ENCODE measurements around the gene BAIAP2. TPM values are rescaled to one million over a fixed set of nuclear protein-coding genes. Genes with fewer than 3 reads are reported as not detected.

Gene BAIAP2
- total and polyA plus RNA-seq, 2 donors (not counting 1 experiment from before 2014, with no cell fraction given) = 1.3 to 12.0 TPM

DNA sequence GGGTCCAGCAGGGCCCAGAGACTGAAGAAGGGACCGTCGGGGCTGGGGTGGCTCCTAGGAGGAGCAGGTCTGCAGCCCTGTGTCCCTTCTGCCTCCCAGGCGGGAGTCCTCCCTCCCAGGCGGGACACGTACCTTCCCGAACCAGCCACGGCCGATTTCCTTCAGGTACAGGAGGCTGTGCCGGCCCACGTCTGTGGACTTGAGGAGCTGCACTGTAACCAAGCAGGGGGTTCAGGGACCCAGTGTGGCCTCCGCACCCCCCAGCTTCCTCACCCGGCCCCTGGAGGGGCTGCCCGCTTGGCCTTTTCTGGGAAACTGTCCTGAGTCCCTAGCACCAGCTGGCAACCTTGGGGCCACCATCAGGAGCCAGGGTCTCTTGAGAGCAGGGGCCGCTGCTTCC is 93.4 kb downstream of the BAIAP2 start:
- H3K9me3 Mint-ChIP-seq (ENCODE audit: insufficient read depth) = no peaks in the 10 kb centered on the region
- no peak overlapping the region for H3K4me3 ChIP-seq (ENCODE audit: control extremely low read depth in 1 of 5, extremely low read depth in 1 of 5, insufficient read depth in 1 of 5, low read depth in 2 of 5, low read length in 4 of 5)
- no peaks in the 10 kb centered on the region for H3K9me3 ChIP-seq (ENCODE audit: control extremely low read depth in 1 of 3, control insufficient read depth in 2 of 3, insufficient read depth in 1 of 3, low read length in 2 of 3)
- CTCF ChIA-PET = no interaction called here
- H3K4me3 Mint-ChIP-seq = no peak overlapping the region
- intact Hi-C loops (cut with micrococcal nuclease) = no loop called here
- no peaks in the 10 kb centered on the region for H3K4me1 ChIP-seq (ENCODE audit: control insufficient read depth in 2 of 2, insufficient read depth in 2 of 2, low read length in 2 of 2)
- ATAC-seq (ENCODE audit: low read depth) (no peak), DNase-seq (no peak)
- no peak overlapping the region for H3K9ac ChIP-seq (ENCODE audit: low read length)
- TF ChIP-seq, protein P1, sequence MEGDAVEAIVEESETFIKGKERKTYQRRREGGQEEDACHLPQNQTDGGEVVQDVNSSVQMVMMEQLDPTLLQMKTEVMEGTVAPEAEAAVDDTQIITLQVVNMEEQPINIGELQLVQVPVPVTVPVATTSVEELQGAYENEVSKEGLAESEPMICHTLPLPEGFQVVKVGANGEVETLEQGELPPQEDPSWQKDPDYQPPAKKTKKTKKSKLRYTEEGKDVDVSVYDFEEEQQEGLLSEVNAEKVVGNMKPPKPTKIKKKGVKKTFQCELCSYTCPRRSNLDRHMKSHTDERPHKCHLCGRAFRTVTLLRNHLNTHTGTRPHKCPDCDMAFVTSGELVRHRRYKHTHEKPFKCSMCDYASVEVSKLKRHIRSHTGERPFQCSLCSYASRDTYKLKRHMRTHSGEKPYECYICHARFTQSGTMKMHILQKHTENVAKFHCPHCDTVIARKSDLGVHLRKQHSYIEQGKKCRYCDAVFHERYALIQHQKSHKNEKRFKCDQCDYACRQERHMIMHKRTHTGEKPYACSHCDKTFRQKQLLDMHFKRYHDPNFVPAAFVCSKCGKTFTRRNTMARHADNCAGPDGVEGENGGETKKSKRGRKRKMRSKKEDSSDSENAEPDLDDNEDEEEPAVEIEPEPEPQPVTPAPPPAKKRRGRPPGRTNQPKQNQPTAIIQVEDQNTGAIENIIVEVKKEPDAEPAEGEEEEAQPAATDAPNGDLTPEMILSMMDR (IDR thresholded peaks at IDR 0.05) = no peak
- TF ChIP-seq EZH2 (IDR thresholded peaks at IDR 0.05; ENCODE audit: borderline replicate concordance, insufficient read depth, low read depth, low read length, poor library complexity, severe bottlenecking) = no peak
- no peak overlapping the region for H3K27ac Mint-ChIP-seq
- no peaks in the 10 kb centered on the region for H4K20me1 ChIP-seq (ENCODE audit: control insufficient read depth, insufficient read depth, low read length, poor library complexity, severe bottlenecking)
- H2AFZ ChIP-seq (ENCODE audit: insufficient read depth, low read depth, low read length, poor library complexity, severe bottlenecking) = no peak overlapping the region
- no peaks in the 10 kb centered on the region for H3K27me3 ChIP-seq (replicated peaks in 1 of 4; ENCODE audit: control extremely low read depth in 1 of 4, control insufficient read depth in 3 of 4, insufficient read depth in 4 of 4, low read length in 3 of 4)
- POLR2A ChIA-PET = no interaction called here
- no peaks in the 10 kb centered on the region for H3K36me3 ChIP-seq (replicated peaks in 1 of 2; ENCODE audit: control extremely low read depth in 1 of 2, control insufficient read depth in 1 of 2, extremely low read depth in 1 of 2, insufficient read depth in 2 of 2, low read length in 1 of 2)
- H3K4me2 ChIP-seq (replicated peaks; ENCODE audit: low read depth, low read length, poor library complexity, severe bottlenecking) = no peak overlapping the region
- H3K27me3 Mint-ChIP-seq = no peaks in the 10 kb centered on the region
- no peaks in the 10 kb centered on the region for H3K79me2 ChIP-seq (ENCODE audit: control insufficient read depth, insufficient read depth, low read length)
- no peaks in the 10 kb centered on the region for H3K4me1 Mint-ChIP-seq
- 94% methylated on average over 14 of the region's 14 CpGs for WGBS (ENCODE audit: insufficient coverage)
- no peak overlapping the region for H3K27ac ChIP-seq (ENCODE audit: low read length in 2 of 2)

DNA sequence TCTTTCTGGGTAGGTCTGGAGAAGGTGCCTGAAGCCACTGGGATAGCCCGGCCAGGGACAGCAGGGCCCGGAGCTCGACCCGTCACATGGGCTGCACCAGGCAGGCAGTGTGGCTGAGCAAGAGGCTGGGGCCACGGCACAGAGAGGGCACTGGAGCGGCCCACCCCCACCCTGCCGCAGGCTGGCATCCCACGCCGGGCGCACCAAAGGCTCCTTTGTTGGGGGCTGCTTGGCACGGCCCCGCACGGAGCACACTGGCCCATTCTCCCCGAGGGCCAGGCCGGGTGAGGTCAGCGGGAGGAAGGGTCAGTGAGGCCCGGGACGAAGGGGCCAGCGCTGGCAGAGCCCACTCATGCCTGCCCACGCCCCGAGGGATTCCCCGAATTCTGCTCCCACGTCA is 93.8 kb downstream of the BAIAP2 start:
- Histone ChIP-seq H2AFZ (ENCODE audit: insufficient read depth, low read depth, low read length, poor library complexity, severe bottlenecking) (no peak overlapping the region), H3K4me1 (ENCODE audit: control insufficient read depth in 2 of 2, insufficient read depth in 2 of 2, low read length in 2 of 2) (no peaks in the 10 kb centered on the region), H3K36me3 (replicated peaks in 1 of 2; ENCODE audit: control extremely low read depth in 1 of 2, control insufficient read depth in 1 of 2, extremely low read depth in 1 of 2, insufficient read depth in 2 of 2, low read length in 1 of 2) (no peaks in the 10 kb centered on the region), H3K79me2 (ENCODE audit: control insufficient read depth, insufficient read depth, low read length) (no peaks in the 10 kb centered on the region), H3K27ac (ENCODE audit: low read length in 2 of 2) (no peak overlapping the region), H3K4me3 (ENCODE audit: control extremely low read depth in 1 of 5, extremely low read depth in 1 of 5, insufficient read depth in 1 of 5, low read depth in 2 of 5, low read length in 4 of 5) (no peak overlapping the region), H4K20me1 (ENCODE audit: control insufficient read depth, insufficient read depth, low read length, poor library complexity, severe bottlenecking) (no peaks in the 10 kb centered on the region), H3K27me3 (replicated peaks in 1 of 4; ENCODE audit: control extremely low read depth in 1 of 4, control insufficient read depth in 3 of 4, insufficient read depth in 4 of 4, low read length in 3 of 4) (no peaks in the 10 kb centered on the region), H3K4me2 (replicated peaks; ENCODE audit: low read depth, low read length, poor library complexity, severe bottlenecking) (no peak overlapping the region), H3K9me3 (ENCODE audit: control extremely low read depth in 1 of 3, control insufficient read depth in 2 of 3, insufficient read depth in 1 of 3, low read length in 2 of 3) (no peaks in the 10 kb centered on the region), H3K9ac (ENCODE audit: low read length) (no peak overlapping the region)
- ChIA-PET POLR2A (no interaction called here), CTCF (no interaction called here)
- Mint-ChIP-seq H3K4me3 (no peak overlapping the region), H3K27ac (no peak overlapping the region), H3K9me3 (ENCODE audit: insufficient read depth) (no peaks in the 10 kb centered on the region), H3K27me3 (no peaks in the 10 kb centered on the region), H3K4me1 (no peaks in the 10 kb centered on the region)
- DNase-seq = no peak
- WGBS (ENCODE audit: insufficient coverage) = 93% methylated on average over 23 of the region's 23 CpGs
- intact Hi-C loops (cut with micrococcal nuclease) = no loop called here
- TF ChIP-seq, protein P1 (IDR thresholded peaks at IDR 0.05) = no peak
- no peak for TF ChIP-seq EZH2 (IDR thresholded peaks at IDR 0.05; ENCODE audit: borderline replicate concordance, insufficient read depth, low read depth, low read length, poor library complexity, severe bottlenecking)
- no peak for ATAC-seq (ENCODE audit: low read depth)
